T-cell (primary cell): ENCODE measurements around the gene TYMP. TPM values are rescaled to one million over a fixed set of nuclear protein-coding genes. Genes with fewer than 3 reads are reported as not detected.

Experiments
- ATAC-seq, 4 experiments: fragments of 200-7000 bp in 3 of 4; fragments of 150-1000 bp in 1 of 4; cut with Tn5 transposase; replicated peaks in 1 of 4; 1 replicate in 3 of 4; 2 replicates in 1 of 4; pipeline ENCODE4 v1.10.0; 2021; ENCODE audit warnings: moderate library complexity in 3 of 4, mild to moderate bottlenecking in 2 of 4, moderate number of reproducible peaks in 1 of 4
- CTCF ChIA-PET, 2 donors: fragments of 300-600 bp; sonication (Branson Sonifier 250); formaldehyde crosslinking; loops; one replicate each; lab custom pipeline; 2022; ENCODE audit warnings: antibody characterized with exemption in 2 of 2; lab: Charles Lee
- POLR2A ChIA-PET, 2 donors: fragments of 300-600 bp; sonication (Branson Sonifier 250); formaldehyde crosslinking; loops; one replicate each; lab custom pipeline; 2022; ENCODE audit warnings: antibody characterized with exemption in 2 of 2; lab: Charles Lee
- DNase-seq, 35 experiments: peaks; one replicate each; pipeline versions ENCODE4 v3.0.0 to v3.0.0-alpha.2; 2013 to 2023
- H3K27ac ChIP-seq: one replicate; pipeline ENCODE4 v1.5.1; 2013; ENCODE audit warnings: low read length
- H3K27me3 ChIP-seq, 2 experiments: replicated peaks in 1 of 2; 1 replicate in 1 of 2; 2 replicates in 1 of 2; pipeline versions ENCODE4 v1.6.1 to v1.7.0; 2013; ENCODE audit warnings: low read length in 1 of 2, mixed read lengths in 1 of 2; ENCODE audit not compliant: control insufficient read depth in 2 of 2, insufficient read depth in 2 of 2; ENCODE audit errors: extremely low read depth in 1 of 2
- H3K36me3 ChIP-seq, 2 donors: 1 replicate in 1 of 2; 2 replicates in 1 of 2; pipeline versions ENCODE4 v1.6.1 to v1.7.0; 2013; ENCODE audit warnings: low read length in 1 of 2; ENCODE audit not compliant: control insufficient read depth in 2 of 2, insufficient read depth in 1 of 2; ENCODE audit errors: extremely low read depth in 1 of 2
- H3K4me1 ChIP-seq, 2 experiments: 1 replicate in 1 of 2; 2 replicates in 1 of 2; pipeline versions ENCODE4 v1.6.1 to v1.7.0; 2013; ENCODE audit warnings: low read length in 2 of 2, mixed read lengths in 1 of 2; ENCODE audit not compliant: insufficient read depth in 2 of 2, control insufficient read depth in 1 of 2; ENCODE audit errors: extremely low read depth in 1 of 2
- H3K4me3 ChIP-seq, 2 donors: 1 replicate in 1 of 2; 2 replicates in 1 of 2; pipeline versions ENCODE4 v1.5.1 to v1.7.0; 2013; ENCODE audit warnings: mild to moderate bottlenecking in 2 of 2, low read length in 1 of 2, moderate library complexity in 1 of 2; ENCODE audit not compliant: control insufficient read depth in 1 of 2; ENCODE audit errors: extremely low read depth in 1 of 2
- H3K9me3 ChIP-seq: 2 replicates; pipeline ENCODE4 v1.7.0; 2013
- H3K27ac Mint-ChIP-seq, 2 donors: one replicate each; pipeline ENCODE4 v1.8.0; 2020 to 2021; ENCODE audit warnings: mild to moderate bottlenecking in 2 of 2, mixed read lengths in 2 of 2
- H3K27me3 Mint-ChIP-seq, 2 donors: one replicate each; pipeline ENCODE4 v1.8.0; 2021 to 2022; ENCODE audit warnings: mixed read lengths in 2 of 2
- H3K36me3 Mint-ChIP-seq: one replicate; pipeline ENCODE4 v1.8.0; 2021; ENCODE audit warnings: mixed read lengths
- H3K4me1 Mint-ChIP-seq, 3 donors: one replicate each; pipeline ENCODE4 v1.8.0; 2020 to 2022; ENCODE audit warnings: mixed read lengths in 3 of 3, mild to moderate bottlenecking in 1 of 3
- H3K4me3 Mint-ChIP-seq, 3 donors: one replicate each; pipeline ENCODE4 v1.8.0; 2020 to 2022; ENCODE audit warnings: mild to moderate bottlenecking in 3 of 3, mixed read lengths in 3 of 3, moderate library complexity in 3 of 3
- H3K9me3 Mint-ChIP-seq, 3 donors: one replicate each; pipeline ENCODE4 v1.8.0; 2020 to 2022; ENCODE audit warnings: mixed read lengths in 3 of 3
- WGBS: methylation state at CpG from one replicate; pipeline ENCODE4 v1.1.5; 2013; ENCODE audit warnings: missing lambda C conversion rate; ENCODE audit not compliant: insufficient coverage; 5-methylcytosine and 5-hydroxymethylcytosine counted together
- total RNA-seq, 35 experiments: library from RNA in 6 of 35; stranded (reverse) in 6 of 35; fragments of 120-200 nt in 1 of 35; gene quantifications; one replicate each; pipeline versions ENCODE4 v1.2.1 to v1.2.4 and lab custom pipeline; 2013 to 2026

TYMP gene
- total RNA-seq, 5 donors from 2014 or later (not counting 1 experiment from before 2014, with no cell fraction given) = 11.6 to 29.1 (median 14.9) TPM

DNA sequence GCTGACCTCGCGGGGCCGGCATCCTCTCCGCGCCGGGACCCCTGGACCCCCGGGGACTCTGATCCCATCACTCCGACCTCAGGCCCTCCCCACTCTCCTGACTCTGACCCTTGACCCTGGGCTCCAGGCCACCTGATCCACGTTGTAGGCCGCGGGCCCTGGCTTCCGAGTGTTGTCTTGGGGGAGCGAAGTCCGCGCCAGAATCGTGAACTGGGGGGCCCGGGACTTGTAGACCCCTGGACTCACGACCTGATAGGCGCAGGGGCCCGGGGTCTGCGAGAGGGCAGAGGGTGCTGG is 716 bp upstream of the TYMP start:
- Histone ChIP-seq H3K4me1 (peaks cover 12 to 57% of the 10 kb centered on the region in 2 experiments), H3K9me3 (no peaks in the 10 kb centered on the region), H3K4me3 (peak overlapping the region; percentile 8 to 91), H3K27ac (peak overlapping the region; percentile 97), H3K27me3 (peaks cover 0 to 4% of the 10 kb centered on the region in 2 experiments), H3K36me3 (no peaks in the 10 kb centered on the region)
- DNase-seq = peak in 1 of 35 experiments; percentile 19
- Mint-ChIP-seq H3K4me3 (peak overlapping the region; percentile 84 to 89 (median 86)), H3K27me3 (no peaks in the 10 kb centered on the region), H3K27ac (peak overlapping the region; percentile 76 to 88), H3K9me3 (no peaks in the 10 kb centered on the region), H3K36me3 (no peaks in the 10 kb centered on the region), H3K4me1 (peaks cover 38 to 50% (median 48%) of the 10 kb centered on the region in 3 donors)
- ChIA-PET CTCF (no interaction called here), POLR2A (no interaction called here)
- ATAC-seq = no peak
- under 1% methylated on average over 19 of the region's 21 CpGs for WGBS

DNA sequence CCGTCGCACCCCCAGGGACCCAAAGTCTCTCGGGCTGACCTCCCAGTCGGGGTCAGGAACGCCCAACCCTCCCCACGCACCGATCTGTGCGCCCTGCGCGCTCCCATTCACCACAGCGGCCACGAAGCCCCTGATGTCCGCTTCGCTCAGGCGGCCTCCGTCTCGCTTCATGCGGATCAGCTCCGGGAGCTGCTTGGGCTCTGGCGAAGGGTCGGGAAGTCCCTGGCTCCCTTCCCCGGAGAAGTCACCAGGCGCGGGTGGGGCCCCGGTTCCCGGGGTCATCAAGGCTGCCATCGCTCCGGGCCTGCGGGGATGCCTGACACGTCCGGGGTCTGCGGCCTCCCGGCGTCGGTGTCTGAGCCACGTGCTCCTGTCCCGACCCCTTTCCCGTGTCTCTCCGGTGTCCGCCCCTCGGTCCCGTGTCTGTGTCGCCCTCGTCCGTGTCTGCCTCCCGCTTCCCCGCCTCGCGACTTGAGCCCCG is 356 bp downstream of the TYMP start:
- Mint-ChIP-seq H3K27me3 (no peaks in the 10 kb centered on the region), H3K36me3 (peaks cover 2% of the 10 kb centered on the region), H3K4me3 (peak overlapping the region; percentile 41 to 87 (median 68)), H3K27ac (peak overlapping the region; percentile 66), H3K9me3 (no peaks in the 10 kb centered on the region), H3K4me1 (peaks cover 40 to 53% (median 50%) of the 10 kb centered on the region in 3 donors)
- H3K27me3 ChIP-seq = peaks cover 0 to 4% of the 10 kb centered on the region in 2 experiments
- ATAC-seq (no peak), DNase-seq (no peak)
- H3K4me3 ChIP-seq = peak overlapping the region; percentile 47
- WGBS = 26% methylated on average over 50 of the region's 50 CpGs
- POLR2A ChIA-PET = no interaction called here
- CTCF ChIA-PET = no interaction called here
- peak overlapping the region; percentile 78 for H3K27ac ChIP-seq
- no peaks in the 10 kb centered on the region for H3K36me3 ChIP-seq
- H3K4me1 ChIP-seq = peaks cover 15 to 64% of the 10 kb centered on the region in 2 experiments
- no peaks in the 10 kb centered on the region for H3K9me3 ChIP-seq

DNA sequence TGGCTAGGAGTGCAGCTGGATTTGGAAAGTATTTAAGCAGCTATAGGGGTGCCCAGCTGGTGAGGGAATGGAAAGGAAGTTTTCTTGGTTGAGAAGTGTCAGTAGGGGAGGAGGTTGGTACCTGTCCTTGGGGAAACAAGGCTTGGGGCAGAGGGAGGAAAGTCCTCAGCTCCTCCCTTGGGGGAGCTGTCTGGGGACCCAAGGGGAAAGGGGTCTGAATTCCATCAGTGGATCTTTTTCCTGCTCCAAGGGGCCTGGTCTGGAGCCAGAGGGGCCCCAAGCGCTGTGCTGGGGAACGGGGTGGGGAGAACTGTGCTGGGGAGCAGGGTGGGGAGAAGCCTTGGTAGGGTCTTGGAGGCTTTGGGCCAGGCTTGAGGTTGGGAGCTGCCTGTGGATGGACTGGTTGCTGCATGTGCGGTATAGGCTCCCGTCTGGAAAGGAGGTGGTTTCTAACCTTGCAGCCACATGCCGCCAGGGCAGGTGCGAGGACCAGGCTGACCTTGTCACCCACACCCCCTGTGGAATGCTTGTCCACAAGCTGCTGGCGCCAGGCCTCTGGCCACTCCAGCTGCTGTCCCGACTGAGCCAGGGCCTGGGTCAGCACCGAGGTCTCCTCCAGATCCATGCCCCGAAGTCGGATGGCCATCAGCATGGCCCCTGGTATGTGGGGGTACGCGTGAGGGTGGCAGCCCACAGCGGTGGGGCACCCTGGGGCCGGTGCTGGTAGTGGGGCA is 963 bp downstream of the TYMP start:
- peaks cover 3% of the 10 kb centered on the region for H3K36me3 Mint-ChIP-seq
- DNase-seq (peak in 1 of 35 experiments; percentile 33), ATAC-seq (no peak)
- H3K9me3 Mint-ChIP-seq = no peaks in the 10 kb centered on the region
- Histone ChIP-seq H3K36me3 (peaks cover 0 to 3% of the 10 kb centered on the region in 2 donors), H3K27me3 (peaks cover 0 to 4% of the 10 kb centered on the region in 2 experiments), H3K4me1 (peaks cover 15 to 70% of the 10 kb centered on the region in 2 experiments), H3K4me3 (peak overlapping the region in 1 of 2 donors; percentile 47), H3K27ac (peak overlapping the region; percentile 78), H3K9me3 (no peaks in the 10 kb centered on the region)
- peak overlapping the region; percentile 88 to 89 for H3K27ac Mint-ChIP-seq
- peaks cover 38 to 49% (median 45%) of the 10 kb centered on the region in 3 donors for H3K4me1 Mint-ChIP-seq
- peak overlapping the region; percentile 65 to 87 (median 76) for H3K4me3 Mint-ChIP-seq
- POLR2A ChIA-PET = no interaction called here
- 81% methylated on average over 14 of the region's 15 CpGs for WGBS
- CTCF ChIA-PET = interaction anchor here in 1 of 2 donors (0.5 kb wide), 1 partner anchor 11 kb away, joined by 6 read pairs; no protein-coding TSS in a partner anchor
- H3K27me3 Mint-ChIP-seq = no peaks in the 10 kb centered on the region

DNA sequence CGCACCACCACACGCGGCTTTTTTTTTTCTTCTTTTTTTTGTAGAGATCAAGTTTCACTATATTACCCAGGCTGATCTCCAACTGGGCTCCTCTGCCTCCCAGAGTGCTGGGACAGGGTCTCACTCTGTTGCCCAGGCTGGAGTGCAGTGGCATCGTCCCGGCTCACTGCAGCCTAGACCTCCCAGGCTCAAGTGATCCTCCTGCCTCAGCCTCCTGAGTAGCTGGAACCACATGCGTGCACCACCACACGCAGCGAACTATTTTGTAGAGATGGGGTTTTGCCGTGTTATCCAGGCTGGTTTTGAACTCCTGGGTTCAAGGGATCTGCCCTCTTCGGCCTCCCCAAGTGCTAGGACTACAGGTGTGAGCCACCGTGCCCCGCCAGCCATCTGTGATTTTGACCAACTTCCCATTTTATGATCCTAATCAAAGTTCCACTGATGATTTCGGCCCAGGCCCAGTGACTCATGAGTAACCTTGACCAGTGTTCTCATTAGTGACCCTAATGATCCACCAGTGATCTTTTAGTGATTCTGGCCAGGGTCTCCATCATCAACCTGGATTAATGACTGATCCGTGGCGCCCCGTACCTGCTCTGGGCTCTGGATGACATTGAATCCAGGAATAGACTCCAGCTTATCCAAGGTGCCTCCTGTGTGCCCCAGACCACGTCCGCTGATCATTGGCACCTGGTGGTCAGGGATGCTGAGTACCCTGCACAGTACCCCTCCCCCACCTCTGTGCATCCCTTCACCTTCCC is 1.7 kb downstream of the TYMP start:
- peaks cover 34 to 42% (median 39%) of the 10 kb centered on the region in 3 donors for H3K4me1 Mint-ChIP-seq
- H3K4me3 Mint-ChIP-seq = peak overlapping the region; percentile 65 to 87 (median 76)
- no peak for ATAC-seq
- H3K36me3 ChIP-seq = peaks cover 6 to 11% of the 10 kb centered on the region in 2 donors
- H3K27me3 ChIP-seq = peaks cover 0 to 4% of the 10 kb centered on the region in 2 experiments
- ChIA-PET CTCF (interaction anchor here in 1 of 2 donors (0.5 kb wide), 1 partner anchor 12 kb away, joined by 6 read pairs; no protein-coding TSS in a partner anchor), POLR2A (no interaction called here)
- H3K27ac ChIP-seq = peak overlapping the region; percentile 93
- peaks cover 3% of the 10 kb centered on the region for H3K36me3 Mint-ChIP-seq
- H3K27me3 Mint-ChIP-seq = no peaks in the 10 kb centered on the region
- peak overlapping the region; percentile 88 to 89 for H3K27ac Mint-ChIP-seq
- peaks cover 15 to 72% of the 10 kb centered on the region in 2 experiments for H3K4me1 ChIP-seq
- H3K9me3 ChIP-seq = no peaks in the 10 kb centered on the region
- no peak for DNase-seq
- H3K9me3 Mint-ChIP-seq = no peaks in the 10 kb centered on the region
- 97% methylated on average over 15 of the region's 18 CpGs for WGBS
- no peak overlapping the region for H3K4me3 ChIP-seq

DNA sequence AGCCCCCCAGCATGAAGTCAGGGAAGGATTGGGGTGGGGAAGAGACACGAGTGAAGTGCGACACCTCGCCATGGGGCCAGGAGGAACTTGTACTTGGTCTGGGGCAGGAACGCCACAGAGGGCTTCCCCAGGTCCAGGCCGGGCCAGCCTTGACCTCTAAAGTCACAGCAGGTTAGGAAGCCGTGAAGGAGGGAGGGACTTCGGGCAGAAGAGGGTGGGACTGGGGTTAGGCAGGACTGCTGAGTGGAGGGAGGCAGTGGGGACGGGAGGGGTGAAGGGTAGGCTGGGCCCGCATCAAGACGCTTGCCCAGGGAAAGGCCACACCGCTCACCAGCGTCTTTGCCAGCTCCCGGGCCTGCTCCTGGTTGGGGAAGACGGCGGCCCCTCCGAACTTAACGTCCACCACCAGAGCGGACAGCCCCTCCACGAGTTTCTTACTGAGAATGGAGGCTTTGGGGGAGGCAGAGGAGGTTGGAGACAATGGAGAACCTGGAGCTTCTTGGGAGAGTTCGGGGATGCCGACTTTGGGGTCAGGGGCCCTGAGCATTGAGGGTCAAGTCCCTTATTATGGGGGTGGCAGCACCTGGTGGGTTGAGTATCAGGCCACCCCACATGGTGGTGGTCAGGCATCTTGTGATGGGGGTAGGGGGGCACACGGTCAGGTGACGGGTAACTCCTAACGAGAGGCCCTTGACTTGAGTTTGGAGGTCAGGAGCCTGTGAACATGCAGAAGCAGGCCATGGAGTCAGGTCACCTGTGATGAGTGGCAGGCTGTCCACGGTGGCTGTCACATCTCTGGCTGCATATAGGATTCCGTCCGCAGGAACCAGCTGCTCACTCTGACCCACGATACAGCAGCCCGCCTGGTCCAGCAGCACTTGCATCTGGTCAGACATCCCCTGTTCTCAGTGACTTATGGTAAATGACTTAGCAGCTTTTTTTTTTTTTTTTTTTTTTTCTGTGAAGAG is 2.7 kb downstream of the TYMP start:
- H3K9me3 ChIP-seq = no peaks in the 10 kb centered on the region
- H3K36me3 ChIP-seq = peaks cover 10 to 20% of the 10 kb centered on the region in 2 donors
- H3K4me1 Mint-ChIP-seq = peaks cover 28 to 35% (median 32%) of the 10 kb centered on the region in 3 donors
- peaks cover 0 to 4% of the 10 kb centered on the region in 2 experiments for H3K27me3 ChIP-seq
- ATAC-seq (no peak), DNase-seq (peak in 7 of 35 experiments; percentile 31 to 46 (median 35))
- peaks cover 3% of the 10 kb centered on the region for H3K36me3 Mint-ChIP-seq
- H3K4me3 ChIP-seq = peak overlapping the region; percentile 42 to 66
- ChIA-PET CTCF (interaction anchor here in 1 of 2 donors (1.7 kb wide), 1 partner anchor 18 kb away, joined by 15 read pairs; the partner anchor contains the start of gene KLHDC7B), POLR2A (interaction anchor here (0.5 to 0.6 kb wide), 3 partner anchors 11 to 283 kb away, joined by 3 to 6 read pairs (median 4); no protein-coding TSS in a partner anchor)
- H3K4me1 ChIP-seq = peaks cover 15 to 67% of the 10 kb centered on the region in 2 experiments
- WGBS = 29% methylated on average over 21 of the region's 29 CpGs
- H3K27ac Mint-ChIP-seq = peak overlapping the region; percentile 88 to 89
- peak overlapping the region; percentile 93 for H3K27ac ChIP-seq
- H3K9me3 Mint-ChIP-seq = no peaks in the 10 kb centered on the region
- H3K4me3 Mint-ChIP-seq = peak overlapping the region; percentile 65 to 87 (median 76)
- no peaks in the 10 kb centered on the region for H3K27me3 Mint-ChIP-seq
